ENCODE measurements around the gene PLD1.

PLD1 gene

DNA sequence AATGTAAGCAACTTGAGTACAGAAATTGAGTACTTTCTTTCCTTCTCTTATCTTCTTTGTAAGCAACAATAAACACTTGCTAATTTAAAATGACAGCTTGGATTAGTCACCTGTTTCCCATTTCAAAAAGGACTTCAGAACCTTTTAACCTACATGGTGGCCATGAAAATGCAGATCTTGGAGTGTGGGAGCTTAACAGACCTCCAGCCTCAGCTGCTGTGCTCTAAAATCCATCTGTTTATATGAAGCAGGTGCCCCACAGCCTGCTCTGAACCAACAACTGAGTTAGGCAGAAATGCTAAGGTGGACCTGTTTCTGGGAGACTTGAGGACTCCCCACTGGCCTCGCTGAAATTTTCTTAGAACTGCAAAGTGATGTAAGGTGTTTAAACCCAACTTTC lies 259.0 kb downstream of the PLD1 start:
- no peak for DNase-seq

Data from NCI-H510A treated with DMSO at 0.1 percent for 48 hours (cell line).